ENCODE results near the gene CDKAL1. TPM values are rescaled to one million over a fixed set of nuclear protein-coding genes. Genes with fewer than 3 reads are reported as not detected.

The CDKAL1 gene
- total and polyA plus RNA-seq, 9 of the 15 experiments (the other 6 are each of a cell fraction or from before 2014, with no cell fraction given) = 11.2 to 36.3 (median 20.1) TPM

GRCh38 chr6:21033575-21034026, 499.3 kb downstream of the CDKAL1 start (continued):
- TF ChIP-seq ZBTB34 (CRISPR knock-in tag; IDR thresholded peaks at IDR 0.05) = no peak
- no peak for TF ChIP-seq SP2 (IDR thresholded peaks at IDR 0.05; ENCODE audit: extremely low read depth, low read depth, low read length, poor library complexity, severe bottlenecking)
- no peak for TF ChIP-seq E2F5 (CRISPR knock-in tag; IDR thresholded peaks at IDR 0.05)
- no peak for TF ChIP-seq CBX1 (IDR thresholded peaks at IDR 0.05; ENCODE audit: low read depth)

DNA sequence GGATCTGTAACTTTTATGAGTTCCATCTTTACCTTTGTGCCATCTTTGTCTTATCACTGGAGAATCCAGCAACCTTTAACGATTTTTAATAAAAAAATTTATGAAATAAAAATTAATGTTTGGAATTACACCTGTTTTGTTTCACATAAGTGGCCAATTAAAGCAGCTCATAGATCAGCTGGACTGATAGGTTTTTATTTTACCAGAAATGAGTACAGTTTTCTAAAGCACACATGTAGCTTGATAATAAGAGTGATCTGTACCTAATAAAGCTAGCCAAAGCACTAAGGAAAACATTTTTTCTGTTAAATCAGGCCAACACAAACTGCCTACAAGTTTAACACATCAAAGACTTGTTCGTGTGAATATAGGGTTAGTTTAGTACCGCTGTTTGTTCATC, 500.1 kb downstream of the CDKAL1 start:
- FAIRE-seq (no peak), ATAC-seq (no peak), DNase-seq (ENCODE audit: extremely low read depth in 1 of 4, low spot score in 3 of 4) (no peak)
- ChIA-PET CTCF (ENCODE audit: low intra/inter-chr PET ratio) (no interaction called here), POLR2A (no interaction called here)
- no TSS peak for BruUV-seq (replicated peaks)
- no peak overlapping the region for H3K4me2 ChIP-seq (ENCODE audit: insufficient read depth, low read length)
- in situ Hi-C loops (cut with MboI) = no loop called here
- no peaks in the 10 kb centered on the region for H3K36me3 ChIP-seq (ENCODE audit: control insufficient read depth, insufficient read depth, low read length)
- H3K27me3 ChIP-seq (ENCODE audit: control insufficient read depth in 2 of 2, insufficient read depth in 2 of 2, low read length in 2 of 2) = no peaks in the 10 kb centered on the region
- H3K79me2 ChIP-seq (ENCODE audit: control insufficient read depth, insufficient read depth, low read length) = no peaks in the 10 kb centered on the region
- WGBS (ENCODE audit: insufficient coverage, low coverage, missing lambda C conversion rate) = 48% methylated on average over 3 of the region's 3 CpGs
- no peak overlapping the region for H3K4me3 ChIP-seq
- no peaks in the 10 kb centered on the region for H3K9me3 ChIP-seq (replicated peaks; ENCODE audit: control insufficient read depth, insufficient read depth, low read depth, low read length)
- intact Hi-C loops (cut with micrococcal nuclease) = no loop called here
- H3K9ac ChIP-seq (ENCODE audit: insufficient read depth in 1 of 2, low read depth in 2 of 2, low read length in 2 of 2) = no peak overlapping the region
- no peaks in the 10 kb centered on the region for H3K4me1 ChIP-seq (replicated peaks in 1 of 2; ENCODE audit: control insufficient read depth in 2 of 2, insufficient read depth in 2 of 2, low read length in 2 of 2)
- no peak overlapping the region for H2AFZ ChIP-seq (ENCODE audit: low read depth, low read length)
- H4K20me1 ChIP-seq (replicated peaks; ENCODE audit: control insufficient read depth, insufficient read depth, low read length) = no peaks in the 10 kb centered on the region
- no peak overlapping the region for H3K27ac ChIP-seq (ENCODE audit: extremely low read depth, low read depth, low read length)
- no peaks in the 10 kb centered on the region for H3K9me1 ChIP-seq (ENCODE audit: control insufficient read depth, insufficient read depth, low read length)
- TF ChIP-seq MEF2D (tag; conservative IDR thresholded peaks at IDR 0.05; ENCODE audit: low read depth) (no peak), RBM15 (IDR thresholded peaks at IDR 0.05; ENCODE audit: insufficient read depth, low read length) (no peak), ARNT (IDR thresholded peaks at IDR 0.05) (no peak), PCBP1 (IDR thresholded peaks at IDR 0.05; ENCODE audit: low read depth, low read length, poor library complexity, severe bottlenecking) (no peak), HNRNPK (IDR thresholded peaks at IDR 0.05; ENCODE audit: low read depth, low read length, poor library complexity, severe bottlenecking) (no peak), FOXP4 (CRISPR knock-in tag; IDR thresholded peaks at IDR 0.05; ENCODE audit: borderline replicate concordance) (no peak), TAF1 (IDR thresholded peaks at IDR 0.05; ENCODE audit: control insufficient read depth, extremely low read depth, insufficient read depth, low read length, severe bottlenecking) (no peak), MIER1 (IDR thresholded peaks at IDR 0.05; ENCODE audit: low read depth) (no peak), ZNF830 (CRISPR knock-in tag; IDR thresholded peaks at IDR 0.05) (no peak), ELK1 (CRISPR knock-in tag; IDR thresholded peaks at IDR 0.05) (no peak), ZBTB1 (CRISPR knock-in tag; IDR thresholded peaks at IDR 0.05; ENCODE audit: borderline replicate concordance, low read depth) (no peak)

Measured in K562 (cell line).